ENCODE measurements around the gene PRDM12. TPM values are rescaled to one million over a fixed set of nuclear protein-coding genes. Genes with fewer than 3 reads are reported as not detected.

Gene PRDM12
- total RNA-seq, 4 donors from 2014 or later, result not detected

- no peak for ATAC-seq (ENCODE audit: low FRiP score)
- no peak for TF ChIP-seq CTCF (IDR thresholded peaks at IDR 0.05)
- no peak for DNase-seq (ENCODE audit: low spot score)
Measured at GRCh38 chr9:130715270-130715669, 50.9 kb downstream of the PRDM12 start.

GRCh38 chr9:130718562-130718961 is 54.2 kb downstream of the PRDM12 start:
- ATAC-seq (ENCODE audit: low FRiP score) (no peak), DNase-seq (ENCODE audit: low spot score) (no peak)
- TF ChIP-seq CTCF (IDR thresholded peaks at IDR 0.05), result no peak

GRCh38 chr9:130720762-130721161 is 56.4 kb downstream of the PRDM12 start:
- ATAC-seq (ENCODE audit: low FRiP score) (no peak), DNase-seq (ENCODE audit: low spot score) (no peak)
- no peak for TF ChIP-seq CTCF (IDR thresholded peaks at IDR 0.05)

- no peak for TF ChIP-seq CTCF (IDR thresholded peaks at IDR 0.05)
- DNase-seq (ENCODE audit: low spot score) (no peak), ATAC-seq (ENCODE audit: low FRiP score) (no peak)
Measured at GRCh38 chr9:130728721-130729120, 64.3 kb downstream of the PRDM12 start.

GRCh38 chr9:130729145-130729544 is 64.8 kb downstream of the PRDM12 start:
- TF ChIP-seq CTCF (IDR thresholded peaks at IDR 0.05), result no peak
- DNase-seq (ENCODE audit: low spot score), result no peak
- ATAC-seq (ENCODE audit: low FRiP score), result no peak

- ATAC-seq (ENCODE audit: low FRiP score) (no peak), DNase-seq (ENCODE audit: low spot score) (no peak)
Measured at GRCh38 chr9:130731355-130731754, 67.0 kb downstream of the PRDM12 start.

More at GRCh38 chr9:130731355-130731754, 67.0 kb downstream of the PRDM12 start:
- no peak for TF ChIP-seq CTCF (IDR thresholded peaks at IDR 0.05)

Measured in omental fat pad (tissue), 4 donors.